K562 (cell line): ENCODE results near the gene ZDHHC1. TPM values are rescaled to one million over a fixed set of nuclear protein-coding genes. Genes with fewer than 3 reads are reported as not detected.

ENCODE experiments used
- SRSF7 ChIP-seq: fragments of 200-400 bp; formaldehyde crosslinking; optimal IDR thresholded peaks from 2 replicates; pipeline ENCODE3; 2017; ENCODE audit warnings: mild to moderate bottlenecking, low read depth, low read length
- TGIF2 ChIP-seq: sonication (generic); formaldehyde crosslinking; IDR thresholded peaks from 2 replicates; pipeline ENCODE4 v1.8.1; 2022; ENCODE audit warnings: mild to moderate bottlenecking, missing genetic modification reagents, moderate library complexity
- ZNF561 ChIP-seq: fragments of 450-650 bp; formaldehyde crosslinking; conservative IDR thresholded peaks from 2 replicates; pipeline ENCODE4 v1.4.0; 2020; ENCODE audit warnings: mild to moderate bottlenecking, moderate library complexity
- polyA plus RNA-seq, 8 experiments: library from polyadenylated mRNA; depleted of rRNA in 4 of 8; stranded (reverse) in 5 of 8; unstranded in 3 of 8; fragments of >200 nt; fragmentation: Nextera tagmentation in 2 of 8; fragmentation: Illumina TruSeq in 1 of 8; extraction: Ambion mirVana in 2 of 8; extraction: Trizol in 1 of 8; gene quantifications; 2 replicates each; pipeline versions ENCODE4 v1.2.1 to v1.2.3, GENCODE V29; 2011 to 2014; ENCODE audit warnings: inconsistent platforms in 1 of 8, missing spikeins in 1 of 8
- total RNA-seq, 7 experiments: library from RNA; depleted of rRNA in 6 of 7; stranded (reverse); fragments of >200 nt in 6 of 7; fragmentation: Illumina TruSeq in 2 of 7; extraction: Trizol in 2 of 7; gene quantifications; 2 replicates each; pipeline versions ENCODE4 v1.2.1 to v1.2.3, GENCODE V29; 2011 to 2021; ENCODE audit warnings: low replicate concordance in 1 of 7
- TF ChIP-seq, protein P1 (sequence below), 2 experiments: IDR thresholded peaks in 1 of 2; conservative IDR thresholded peaks in 1 of 2; 2 replicates each; pipeline ENCODE4 v1.6.1; 2016; ENCODE audit warnings: low read depth in 2 of 2, mild to moderate bottlenecking in 1 of 2, missing compliant biosample characterization in 1 of 2, missing genetic modification characterization in 1 of 2, moderate library complexity in 1 of 2
- TF ChIP-seq, protein P2 (sequence below): sonication (generic); formaldehyde crosslinking; IDR thresholded peaks from 2 replicates; pipeline ENCODE4 v1.8.0; 2022; ENCODE audit warnings: mild to moderate bottlenecking, missing genetic modification reagents
- TF ChIP-seq, protein P3 (sequence below): fragments of 250-450 bp; sonication (Bioruptor Pico); IDR thresholded peaks from 2 replicates; pipeline ENCODE4 v1.6.1; 2021; ENCODE audit warnings: mild to moderate bottlenecking
- TF ChIP-seq, protein P4 (sequence below), 2 experiments: IDR thresholded peaks; 2 replicates each; pipeline ENCODE4 v1.6.1; 2012; ENCODE audit warnings: improper control_type of control experiment in 2 of 2, low read depth in 2 of 2, low read length in 2 of 2, borderline replicate concordance in 1 of 2

The ZDHHC1 gene
- total and polyA plus RNA-seq, 9 of the 15 experiments (the other 6 are each of a cell fraction or from before 2014, with no cell fraction given), result 0.06 to 0.77 (median 0.25) TPM; not detected in 4

DNA sequence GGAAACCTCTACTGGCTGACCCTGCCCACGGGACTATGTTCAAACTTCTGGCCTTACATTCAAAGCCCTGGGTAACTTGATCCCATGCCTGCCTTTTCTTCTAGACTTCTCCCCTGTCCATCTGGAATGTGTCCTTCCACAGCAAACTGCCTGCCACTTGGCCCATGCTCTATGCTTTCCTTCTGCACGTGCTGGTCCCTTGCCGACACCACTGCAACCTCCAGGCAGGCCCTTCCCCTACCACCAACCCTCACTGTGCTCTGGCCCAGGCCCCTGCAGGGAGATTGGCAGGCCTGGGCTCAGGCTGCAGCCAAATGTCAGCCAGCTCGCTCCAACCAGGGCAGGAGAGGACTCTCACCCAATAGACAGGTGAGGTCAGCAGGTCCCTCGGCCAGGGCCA lies 25.6 kb upstream of the ZDHHC1 start (continued):
- TF ChIP-seq, protein P1, sequence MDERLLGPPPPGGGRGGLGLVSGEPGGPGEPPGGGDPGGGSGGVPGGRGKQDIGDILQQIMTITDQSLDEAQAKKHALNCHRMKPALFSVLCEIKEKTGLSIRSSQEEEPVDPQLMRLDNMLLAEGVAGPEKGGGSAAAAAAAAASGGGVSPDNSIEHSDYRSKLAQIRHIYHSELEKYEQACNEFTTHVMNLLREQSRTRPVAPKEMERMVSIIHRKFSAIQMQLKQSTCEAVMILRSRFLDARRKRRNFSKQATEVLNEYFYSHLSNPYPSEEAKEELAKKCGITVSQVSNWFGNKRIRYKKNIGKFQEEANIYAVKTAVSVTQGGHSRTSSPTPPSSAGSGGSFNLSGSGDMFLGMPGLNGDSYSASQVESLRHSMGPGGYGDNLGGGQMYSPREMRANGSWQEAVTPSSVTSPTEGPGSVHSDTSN (CRISPR knock-in tag; IDR thresholded peaks at IDR 0.05; ENCODE audit: low read depth), result no peak
- TF ChIP-seq, protein P1 (tag; conservative IDR thresholded peaks at IDR 0.05; ENCODE audit: low read depth), result no peak
- TF ChIP-seq ZNF561 (no peak), SRSF7 (no peak), TGIF2 (CRISPR knock-in tag) (no peak)
- TF ChIP-seq, protein P2, sequence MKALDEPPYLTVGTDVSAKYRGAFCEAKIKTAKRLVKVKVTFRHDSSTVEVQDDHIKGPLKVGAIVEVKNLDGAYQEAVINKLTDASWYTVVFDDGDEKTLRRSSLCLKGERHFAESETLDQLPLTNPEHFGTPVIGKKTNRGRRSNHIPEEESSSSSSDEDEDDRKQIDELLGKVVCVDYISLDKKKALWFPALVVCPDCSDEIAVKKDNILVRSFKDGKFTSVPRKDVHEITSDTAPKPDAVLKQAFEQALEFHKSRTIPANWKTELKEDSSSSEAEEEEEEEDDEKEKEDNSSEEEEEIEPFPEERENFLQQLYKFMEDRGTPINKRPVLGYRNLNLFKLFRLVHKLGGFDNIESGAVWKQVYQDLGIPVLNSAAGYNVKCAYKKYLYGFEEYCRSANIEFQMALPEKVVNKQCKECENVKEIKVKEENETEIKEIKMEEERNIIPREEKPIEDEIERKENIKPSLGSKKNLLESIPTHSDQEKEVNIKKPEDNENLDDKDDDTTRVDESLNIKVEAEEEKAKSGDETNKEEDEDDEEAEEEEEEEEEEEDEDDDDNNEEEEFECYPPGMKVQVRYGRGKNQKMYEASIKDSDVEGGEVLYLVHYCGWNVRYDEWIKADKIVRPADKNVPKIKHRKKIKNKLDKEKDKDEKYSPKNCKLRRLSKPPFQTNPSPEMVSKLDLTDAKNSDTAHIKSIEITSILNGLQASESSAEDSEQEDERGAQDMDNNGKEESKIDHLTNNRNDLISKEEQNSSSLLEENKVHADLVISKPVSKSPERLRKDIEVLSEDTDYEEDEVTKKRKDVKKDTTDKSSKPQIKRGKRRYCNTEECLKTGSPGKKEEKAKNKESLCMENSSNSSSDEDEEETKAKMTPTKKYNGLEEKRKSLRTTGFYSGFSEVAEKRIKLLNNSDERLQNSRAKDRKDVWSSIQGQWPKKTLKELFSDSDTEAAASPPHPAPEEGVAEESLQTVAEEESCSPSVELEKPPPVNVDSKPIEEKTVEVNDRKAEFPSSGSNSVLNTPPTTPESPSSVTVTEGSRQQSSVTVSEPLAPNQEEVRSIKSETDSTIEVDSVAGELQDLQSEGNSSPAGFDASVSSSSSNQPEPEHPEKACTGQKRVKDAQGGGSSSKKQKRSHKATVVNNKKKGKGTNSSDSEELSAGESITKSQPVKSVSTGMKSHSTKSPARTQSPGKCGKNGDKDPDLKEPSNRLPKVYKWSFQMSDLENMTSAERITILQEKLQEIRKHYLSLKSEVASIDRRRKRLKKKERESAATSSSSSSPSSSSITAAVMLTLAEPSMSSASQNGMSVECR (CRISPR knock-in tag), result no peak
- TF ChIP-seq, protein P3, sequence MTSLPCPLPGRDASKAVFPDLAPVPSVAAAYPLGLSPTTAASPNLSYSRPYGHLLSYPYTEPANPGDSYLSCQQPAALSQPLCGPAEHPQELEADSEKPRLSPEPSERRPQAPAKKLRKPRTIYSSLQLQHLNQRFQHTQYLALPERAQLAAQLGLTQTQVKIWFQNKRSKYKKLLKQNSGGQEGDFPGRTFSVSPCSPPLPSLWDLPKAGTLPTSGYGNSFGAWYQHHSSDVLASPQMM, result no peak
- TF ChIP-seq, protein P4, sequence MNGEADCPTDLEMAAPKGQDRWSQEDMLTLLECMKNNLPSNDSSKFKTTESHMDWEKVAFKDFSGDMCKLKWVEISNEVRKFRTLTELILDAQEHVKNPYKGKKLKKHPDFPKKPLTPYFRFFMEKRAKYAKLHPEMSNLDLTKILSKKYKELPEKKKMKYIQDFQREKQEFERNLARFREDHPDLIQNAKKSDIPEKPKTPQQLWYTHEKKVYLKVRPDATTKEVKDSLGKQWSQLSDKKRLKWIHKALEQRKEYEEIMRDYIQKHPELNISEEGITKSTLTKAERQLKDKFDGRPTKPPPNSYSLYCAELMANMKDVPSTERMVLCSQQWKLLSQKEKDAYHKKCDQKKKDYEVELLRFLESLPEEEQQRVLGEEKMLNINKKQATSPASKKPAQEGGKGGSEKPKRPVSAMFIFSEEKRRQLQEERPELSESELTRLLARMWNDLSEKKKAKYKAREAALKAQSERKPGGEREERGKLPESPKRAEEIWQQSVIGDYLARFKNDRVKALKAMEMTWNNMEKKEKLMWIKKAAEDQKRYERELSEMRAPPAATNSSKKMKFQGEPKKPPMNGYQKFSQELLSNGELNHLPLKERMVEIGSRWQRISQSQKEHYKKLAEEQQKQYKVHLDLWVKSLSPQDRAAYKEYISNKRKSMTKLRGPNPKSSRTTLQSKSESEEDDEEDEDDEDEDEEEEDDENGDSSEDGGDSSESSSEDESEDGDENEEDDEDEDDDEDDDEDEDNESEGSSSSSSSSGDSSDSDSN (IDR thresholded peaks at IDR 0.05; ENCODE audit: borderline replicate concordance in 1 of 2, low read depth in 2 of 2, low read length in 2 of 2), result no peak
